Prostate gland (tissue), 2 donors: ENCODE results near the gene C17orf114.
A peak's percentile ranks its signal among the peaks of the same experiment; 100 is the strongest.
"Not testable (repeated sequence)": the region's sequence is repeated elsewhere in the genome, so short reads cannot be mapped to it uniquely, and the experiment has no call there.

Experiments
- DNase-seq: peaks from one replicate; pipeline ENCODE4 v3.0.0-alpha.2; 2019; ENCODE audit warnings: low spot score
- H3K27ac ChIP-seq, 2 donors: fragments of 200-600 bp; sonication (generic); 2 replicates each; pipeline ENCODE4 v1.5.1; 2017 to 2019
- H3K27me3 ChIP-seq: fragments of 200-600 bp; sonication (generic); replicated peaks from 2 replicates; pipeline ENCODE4 v1.5.1; 2019; ENCODE audit not compliant: insufficient read depth
- H3K36me3 ChIP-seq, 2 donors: fragments of 200-600 bp; sonication (generic); 1 replicate in 1 of 2; 2 replicates in 1 of 2; pipeline versions ENCODE4 v1.5.1 to v1.8.1; 2017 to 2019
- H3K4me1 ChIP-seq: fragments of 200-600 bp; sonication (generic); replicated peaks from 2 replicates; pipeline ENCODE4 v1.5.1; 2019
- H3K4me3 ChIP-seq, 2 donors: fragments of 200-600 bp; sonication (generic); 2 replicates each; pipeline ENCODE4 v1.5.1; 2017 to 2019
- H3K9me3 ChIP-seq: fragments of 200-600 bp; sonication (generic); 2 replicates; pipeline ENCODE4 v1.5.1; 2017
- CTCF ChIP-seq, 4 experiments: fragments of 200-600 bp in 2 of 4; fragments of 450-650 bp in 2 of 4; sonication (generic) in 2 of 4; IDR thresholded peaks; 1 replicate in 3 of 4; 2 replicates in 1 of 4; pipeline ENCODE4 v1.5.1; 2016 to 2019; ENCODE audit warnings: antibody characterized with exemption in 4 of 4, mild to moderate bottlenecking in 2 of 4, moderate library complexity in 2 of 4
- POLR2A ChIP-seq: fragments of 450-650 bp; IDR thresholded peaks from one replicate; pipeline ENCODE4 v1.6.1; 2016; ENCODE audit warnings: antibody characterized with exemption, mild to moderate bottlenecking
- POLR2AphosphoS5 ChIP-seq: sonication (generic); formaldehyde crosslinking; IDR thresholded peaks from one replicate; pipeline ENCODE4 v1.6.1; 2017; ENCODE audit warnings: antibody characterized with exemption
- WGBS: methylation state at CpG from one replicate; pipeline ENCODE4 v1.1.5; 2018; 5-methylcytosine and 5-hydroxymethylcytosine counted together
- intact Hi-C: fragments of 100-400 bp; cut with DNase I; formaldehyde crosslinking; loops from one replicate; pipeline ENCODE4 v1.14.2; 2022

C17orf114 gene

DNA sequence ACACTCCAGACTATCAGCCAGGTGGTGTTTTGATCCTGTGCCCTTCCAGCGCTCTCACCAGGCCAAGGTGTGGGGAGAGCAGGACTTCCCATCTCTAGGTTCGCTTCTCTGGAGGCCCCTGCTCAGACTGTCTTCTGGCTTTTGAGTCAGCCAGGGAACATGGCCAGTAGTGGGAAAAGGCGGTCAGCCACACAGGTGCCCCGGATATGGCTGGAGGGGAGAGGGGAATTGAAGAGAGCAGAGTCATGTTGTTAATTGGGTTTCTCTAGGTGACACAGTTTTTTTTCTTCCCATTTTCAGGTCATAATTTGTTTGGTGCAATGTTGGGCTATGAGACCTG is 32.5 kb upstream of the C17orf114 start:
- TF ChIP-seq POLR2AphosphoS5: no peak
- no peak for TF ChIP-seq POLR2A
- DNase-seq: no peak
- Histone ChIP-seq H3K27me3 (no peaks in the 10 kb centered on the region), H3K36me3 (no peaks in the 10 kb centered on the region), H3K4me1 (no peaks in the 10 kb centered on the region), H3K27ac (peak overlapping the region; percentile 83 to 90), H3K9me3 (no peaks in the 10 kb centered on the region), H3K4me3 (peak overlapping the region in 1 of 2 donors; percentile 82)
- WGBS: 49% methylated on average over 4 of the region's 4 CpGs
- intact Hi-C loops: no loop called here

DNA sequence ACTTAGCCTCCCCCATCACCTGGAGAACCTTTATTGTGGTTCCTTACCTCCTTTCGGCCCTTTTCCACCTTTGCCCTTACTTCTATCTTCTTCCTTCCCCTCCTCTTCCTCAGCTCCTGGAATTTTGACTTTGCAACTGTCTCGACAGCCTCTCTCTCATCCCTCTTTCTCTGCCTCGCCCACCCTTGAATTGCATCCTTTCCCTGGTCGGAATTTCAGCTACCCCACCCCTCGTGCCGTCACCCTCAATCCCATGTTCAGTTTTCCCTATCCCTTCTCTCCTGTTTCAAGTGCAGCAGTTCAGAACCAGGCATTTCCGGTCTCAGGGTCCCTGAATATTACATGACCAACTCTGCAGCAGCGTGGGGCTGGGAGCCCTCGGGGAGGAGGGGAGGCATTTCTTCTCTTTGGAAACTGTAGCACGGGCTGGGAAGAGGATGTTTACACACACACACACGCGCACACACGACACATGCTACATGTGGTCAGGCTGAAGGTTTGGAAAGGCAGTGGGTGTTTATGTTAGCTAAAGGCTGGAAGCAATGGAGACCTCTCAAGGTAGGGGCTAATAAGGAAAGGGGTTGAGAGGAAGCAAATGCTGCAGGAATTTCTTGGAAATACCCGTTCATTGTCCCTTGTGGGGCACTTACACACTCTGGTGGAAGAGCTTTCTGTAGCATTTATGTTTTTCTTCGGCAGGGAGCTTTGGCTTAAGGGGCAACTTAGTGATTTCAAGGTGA is 32.0 kb upstream of the C17orf114 start:
- Histone ChIP-seq H3K36me3 (no peaks in the 10 kb centered on the region), H3K27ac (peak overlapping the region; percentile 83 to 90), H3K4me3 (peak overlapping the region; percentile 82 to 95), H3K4me1 (no peaks in the 10 kb centered on the region), H3K9me3 (no peaks in the 10 kb centered on the region), H3K27me3 (no peaks in the 10 kb centered on the region)
- DNase-seq: no peak
- TF ChIP-seq POLR2A (no peak), POLR2AphosphoS5 (no peak), CTCF (IDR thresholded peaks at IDR 0.05) (no peak)
- 1% methylated on average over 15 of the region's 15 CpGs for WGBS
- intact Hi-C loops: no loop called here

DNA sequence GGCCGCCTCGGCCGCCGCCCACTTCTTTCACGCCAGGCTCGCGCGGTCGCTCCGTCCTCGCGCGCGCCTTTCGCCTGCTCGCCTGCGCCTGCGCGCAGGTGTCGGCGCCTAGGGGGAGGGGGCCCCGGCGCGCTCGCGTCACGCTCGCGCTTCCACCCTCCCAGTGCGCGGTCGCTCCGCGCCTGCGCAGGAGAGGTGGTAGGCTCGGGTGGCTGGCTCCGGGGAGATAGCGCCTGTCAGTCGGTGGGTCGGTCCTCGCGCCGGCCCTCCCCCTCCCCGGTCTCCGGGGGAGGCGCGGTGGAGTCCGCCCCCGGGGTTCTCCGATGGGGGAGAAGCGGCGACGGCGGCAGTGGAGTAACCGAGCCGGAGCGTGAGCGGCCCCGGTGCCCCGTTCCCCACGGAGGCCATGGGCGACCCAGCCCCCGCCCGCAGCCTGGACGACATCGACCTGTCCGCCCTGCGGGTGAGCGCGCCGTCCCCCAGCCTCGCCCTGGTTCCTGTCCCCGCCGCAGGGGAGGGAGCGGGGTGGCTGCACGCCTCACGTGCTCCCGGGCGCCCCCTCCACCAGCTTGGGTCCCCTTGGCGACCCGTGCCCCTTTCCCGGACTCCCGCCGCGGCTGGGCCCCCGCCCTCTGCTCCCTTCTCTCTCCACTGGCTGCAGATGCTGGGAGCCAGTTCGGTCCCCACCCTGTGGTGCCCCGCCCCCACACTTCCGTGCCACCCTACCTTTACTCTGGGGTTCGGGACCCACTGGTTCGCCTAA is 31.2 kb upstream of the C17orf114 start, which contains the start of gene MINK1:
TSS of gene MINK1 (plus strand) at position 163 of the 763 bp plus-strand sequence. CDS start at position 407, 244 bp downstream.
- Histone ChIP-seq H3K27me3 (no peaks in the 10 kb centered on the region), H3K4me1 (no peaks in the 10 kb centered on the region), H3K36me3 (no peaks in the 10 kb centered on the region), H3K4me3 (peak within 1 kb of the TSS; percentile 82 to 95), H3K9me3 (no peaks in the 10 kb centered on the region), H3K27ac (peak within 1 kb of the TSS; percentile 83 to 90)
- DNase-seq: peak; percentile 89
- intact Hi-C loops: no loop called here
- under 1% methylated on average over 62 of the region's 91 CpGs for WGBS
- TF ChIP-seq POLR2A (peak; percentile 97), POLR2AphosphoS5 (peak; percentile 71), CTCF (IDR thresholded peaks at IDR 0.05) (peak in 1 of 4 experiments; percentile 8)

DNA sequence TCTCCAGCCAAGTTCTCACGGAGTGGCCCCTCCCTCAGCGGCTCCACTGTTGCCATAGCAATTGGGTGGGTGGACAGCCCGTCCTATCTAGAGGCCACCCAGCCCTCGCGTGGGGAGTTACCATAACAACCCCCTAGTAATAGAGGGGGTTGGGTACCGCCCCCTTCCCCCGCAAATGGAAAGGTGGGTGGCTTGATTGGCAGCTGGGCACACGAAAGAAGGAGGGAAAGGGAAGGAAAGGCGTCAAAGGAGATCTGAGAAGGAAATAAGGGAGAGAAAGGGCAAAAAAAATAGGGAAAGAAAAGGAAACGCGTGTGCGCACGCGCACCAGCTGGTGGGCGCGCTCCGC is 30.7 kb upstream of the C17orf114 start:
- WGBS: 1% methylated on average over 15 of the region's 17 CpGs

DNA sequence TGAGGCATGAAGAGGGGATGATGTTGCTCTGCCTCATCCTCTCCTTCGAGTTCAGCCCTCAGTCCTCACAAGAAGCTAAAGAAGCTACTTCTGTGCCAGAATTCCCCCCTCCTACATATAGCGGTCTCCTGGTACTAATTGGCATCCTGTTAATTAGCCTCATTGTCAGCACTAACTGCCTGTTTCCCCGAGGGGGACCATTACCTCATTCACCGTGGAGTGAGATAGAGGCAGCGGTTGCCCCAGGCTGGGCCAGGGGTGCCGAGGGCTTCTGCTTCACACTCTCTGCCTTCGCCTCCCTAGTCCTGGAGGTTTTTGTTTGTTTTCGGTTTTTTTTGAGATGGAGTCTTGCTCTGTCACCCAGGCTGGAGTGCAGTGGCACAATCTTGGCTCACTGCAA is 25.3 kb upstream of the C17orf114 start:
- Histone ChIP-seq H3K27me3 (no peaks in the 10 kb centered on the region), H3K4me3 (no peak overlapping the region), H3K27ac (no peak overlapping the region), H3K36me3 (no peaks in the 10 kb centered on the region), H3K9me3 (no peaks in the 10 kb centered on the region), H3K4me1 (no peaks in the 10 kb centered on the region)
- TF ChIP-seq POLR2AphosphoS5: no peak
- no peak for TF ChIP-seq POLR2A
- TF ChIP-seq CTCF (IDR thresholded peaks at IDR 0.05): no peak
- intact Hi-C loops: no loop called here
- DNase-seq: no peak
- 61% methylated on average over 8 of the region's 8 CpGs for WGBS

More for the DNA sequence above, 30.7 kb upstream of the C17orf114 start:
- H3K4me1 ChIP-seq, H3K27me3 ChIP-seq, H3K36me3 ChIP-seq, intact Hi-C loops, H3K9me3 ChIP-seq, DNase-seq: not testable (repeated sequence)
- peak overlapping the region; percentile 83 to 90 for H3K27ac ChIP-seq
- peak overlapping the region; percentile 82 to 95 for H3K4me3 ChIP-seq
